Caco-2 (cell line): ENCODE results near the gene PRODH2. TPM values are rescaled to one million over a fixed set of nuclear protein-coding genes. Genes with fewer than 3 reads are reported as not detected.

ENCODE experiments used
- BruUV-seq: library from RNA; stranded (reverse); fragments of 400-500 nt; replicated peaks from 2 replicates; lab custom pipeline; 2021; lab: Mats Ljungman, UMichigan
- CTCF ChIA-PET: fragments of 300-600 bp; sonication (Branson Sonifier 250); formaldehyde crosslinking; loops from one replicate; lab custom pipeline; 2022; ENCODE audit warnings: antibody characterized with exemption; lab: Charles Lee
- POLR2A ChIA-PET: fragments of 300-600 bp; sonication (Branson Sonifier 250); formaldehyde crosslinking; loops from one replicate; lab custom pipeline; 2022; ENCODE audit warnings: antibody characterized with exemption; lab: Charles Lee
- DNase-seq, 2 experiments: peaks; one replicate each; pipeline versions ENCODE4 v3.0.0 to v3.0.0-alpha.2; 2020 to 2022
- H3K27me3 ChIP-seq: replicated peaks from 2 replicates; pipeline ENCODE4 v1.6.0; 2011; ENCODE audit warnings: low read length; ENCODE audit not compliant: control insufficient read depth, insufficient read depth
- H3K36me3 ChIP-seq: 2 replicates; pipeline ENCODE4 v1.5.1; 2011; ENCODE audit warnings: low read length; ENCODE audit not compliant: control insufficient read depth, insufficient read depth
- H3K4me1 ChIP-seq: fragments of 250-450 bp; sonication (Bioruptor Pico); 2 replicates; pipeline ENCODE4 v1.5.1; 2020; ENCODE audit warnings: mild to moderate bottlenecking
- H3K4me3 ChIP-seq: 2 replicates; pipeline ENCODE4 v1.5.1; 2011; ENCODE audit warnings: low read depth, mild to moderate bottlenecking, control low read depth, low read length
- H3K9me3 ChIP-seq: fragments of 250-450 bp; sonication (Bioruptor Pico); 2 replicates; pipeline ENCODE4 v1.5.1; 2020; ENCODE audit warnings: mild to moderate bottlenecking, moderate library complexity
- H3K27ac Mint-ChIP-seq: one replicate; pipeline ENCODE4 v1.8.0; 2022; ENCODE audit warnings: mixed read lengths; ENCODE audit not compliant: unreplicated experiment
- H3K27me3 Mint-ChIP-seq: one replicate; pipeline ENCODE4 v1.8.0; 2022; ENCODE audit warnings: mixed read lengths; ENCODE audit not compliant: insufficient read depth, unreplicated experiment
- H3K36me3 Mint-ChIP-seq: one replicate; pipeline ENCODE4 v1.8.0; 2022; ENCODE audit warnings: mild to moderate bottlenecking, mixed read lengths; ENCODE audit not compliant: insufficient read depth, unreplicated experiment
- H3K4me1 Mint-ChIP-seq: one replicate; pipeline ENCODE4 v1.8.0; 2022; ENCODE audit warnings: low read depth, mixed read lengths; ENCODE audit not compliant: unreplicated experiment
- H3K4me3 Mint-ChIP-seq: one replicate; pipeline ENCODE4 v1.8.0; 2022; ENCODE audit warnings: mild to moderate bottlenecking, moderate library complexity, mixed read lengths; ENCODE audit not compliant: unreplicated experiment
- H3K9me3 Mint-ChIP-seq: one replicate; pipeline ENCODE4 v1.8.0; 2022; ENCODE audit warnings: mixed read lengths; ENCODE audit not compliant: unreplicated experiment
- CTCF ChIP-seq, 2 experiments: fragments of 200-600 bp in 1 of 2; IDR thresholded peaks; 1 replicate in 1 of 2; 2 replicates in 1 of 2; pipeline versions ENCODE4 v1.5.1 to v1.8.0; 2011 to 2022; ENCODE audit warnings: antibody characterized with exemption in 1 of 2, control low read depth in 1 of 2, inconsistent platforms in 1 of 2, low read depth in 1 of 2, low read length in 1 of 2, mild to moderate bottlenecking in 1 of 2, moderate library complexity in 1 of 2; ENCODE audit not compliant: insufficient read depth in 1 of 2, severe bottlenecking in 1 of 2, unreplicated experiment in 1 of 2
- intact Hi-C: fragments of 100-400 bp; cut with micrococcal nuclease; formaldehyde crosslinking; loops from one replicate; pipeline ENCODE4 v1.10.0; 2022; ENCODE audit not compliant: unreplicated experiment
- total RNA-seq: library from RNA; stranded (reverse); gene quantifications from 2 replicates; pipeline ENCODE4 v1.2.3, GENCODE V29; 2022

Gene PRODH2
- total RNA-seq, 1 experiment from 2014 or later, result not detected

GRCh38 chr19:35806597-35806996 is 6.0 kb downstream of the PRODH2 start:
- Mint-ChIP-seq H3K27ac (no peak overlapping the region), H3K36me3 (no peaks in the 10 kb centered on the region), H3K27me3 (peaks cover 7% of the 10 kb centered on the region), H3K4me1 (no peaks in the 10 kb centered on the region), H3K9me3 (no peaks in the 10 kb centered on the region), H3K4me3 (no peak overlapping the region)
- Histone ChIP-seq H3K27me3 (no peaks in the 10 kb centered on the region), H3K4me1 (no peaks in the 10 kb centered on the region), H3K36me3 (no peaks in the 10 kb centered on the region), H3K4me3 (no peak overlapping the region), H3K9me3 (no peaks in the 10 kb centered on the region)
- CTCF ChIA-PET, result no interaction called here
- intact Hi-C loops, result no loop called here
- no peak for TF ChIP-seq CTCF (IDR thresholded peaks at IDR 0.05; ENCODE audit: insufficient read depth in 1 of 2, low read depth in 1 of 2, low read length in 1 of 2, severe bottlenecking in 1 of 2, unreplicated experiment in 1 of 2)
- no TSS peak for BruUV-seq
- no peak for DNase-seq
- POLR2A ChIA-PET, result no interaction called here

GRCh38 chr19:35805526-35806102 is 7.0 kb downstream of the PRODH2 start:
- no peak overlapping the region for H3K27ac Mint-ChIP-seq
- no peak for TF ChIP-seq CTCF (IDR thresholded peaks at IDR 0.05; ENCODE audit: insufficient read depth in 1 of 2, low read depth in 1 of 2, low read length in 1 of 2, severe bottlenecking in 1 of 2, unreplicated experiment in 1 of 2)
- no peaks in the 10 kb centered on the region for H3K4me1 ChIP-seq
- H3K9me3 ChIP-seq, result no peaks in the 10 kb centered on the region
- CTCF ChIA-PET, result no interaction called here
- no peak for DNase-seq
- peaks cover 7% of the 10 kb centered on the region for H3K27me3 Mint-ChIP-seq
- no TSS peak for BruUV-seq
- H3K36me3 ChIP-seq, result no peaks in the 10 kb centered on the region
- no peaks in the 10 kb centered on the region for H3K9me3 Mint-ChIP-seq
- no peak overlapping the region for H3K4me3 Mint-ChIP-seq
- intact Hi-C loops, result no loop called here
- no peaks in the 10 kb centered on the region for H3K27me3 ChIP-seq
- H3K36me3 Mint-ChIP-seq, result no peaks in the 10 kb centered on the region
- H3K4me1 Mint-ChIP-seq, result no peaks in the 10 kb centered on the region
- H3K4me3 ChIP-seq, result no peak overlapping the region
- POLR2A ChIA-PET, result no interaction called here

- Mint-ChIP-seq H3K27me3 (peaks cover 10% of the 10 kb centered on the region), H3K36me3 (no peaks in the 10 kb centered on the region), H3K4me1 (no peaks in the 10 kb centered on the region), H3K4me3 (no peak overlapping the region), H3K27ac (no peak overlapping the region), H3K9me3 (no peaks in the 10 kb centered on the region)
- ChIA-PET CTCF (no interaction called here), POLR2A (no interaction called here)
- no peaks in the 10 kb centered on the region for H3K4me1 ChIP-seq
- no peak for TF ChIP-seq CTCF (IDR thresholded peaks at IDR 0.05; ENCODE audit: insufficient read depth in 1 of 2, low read depth in 1 of 2, low read length in 1 of 2, severe bottlenecking in 1 of 2, unreplicated experiment in 1 of 2)
- H3K4me3 ChIP-seq, result no peak overlapping the region
- intact Hi-C loops, result no loop called here
- no TSS peak for BruUV-seq
- H3K27me3 ChIP-seq, result no peaks in the 10 kb centered on the region
- DNase-seq, result no peak
- H3K36me3 ChIP-seq, result no peaks in the 10 kb centered on the region
- H3K9me3 ChIP-seq, result no peaks in the 10 kb centered on the region
Measured at GRCh38 chr19:35801828-35802227, 10.8 kb downstream of the PRODH2 start.
